PFSK-1 (cell line): ENCODE measurements around the gene CRISPLD2.

Source experiments
- FOXP2 ChIP-seq: optimal IDR thresholded peaks from 2 replicates; pipeline ENCODE3; 2011; ENCODE audit warnings: borderline replicate concordance, control low read depth, inconsistent platforms; ENCODE audit not compliant: insufficient read depth; ENCODE audit errors: extremely low read length, extremely low read depth
- POLR2AphosphoS5 ChIP-seq: IDR thresholded peaks from 2 replicates; pipeline ENCODE4 v1.6.1; 2012; ENCODE audit warnings: low read depth, mild to moderate bottlenecking, control low read depth, low read length, moderate library complexity
- SIN3A ChIP-seq: IDR thresholded peaks from 2 replicates; pipeline ENCODE4 v1.6.1; 2012; ENCODE audit warnings: mild to moderate bottlenecking, low read length, moderate library complexity, borderline replicate concordance; ENCODE audit not compliant: insufficient read depth
- TAF1 ChIP-seq: IDR thresholded peaks from 2 replicates; pipeline ENCODE4 v1.6.1; 2012; ENCODE audit warnings: low read length, control low read depth, borderline replicate concordance; ENCODE audit not compliant: insufficient read depth
- TF ChIP-seq, protein P1 (sequence below), 2 experiments: IDR thresholded peaks; 2 replicates each; pipeline versions ENCODE4 v1.6.1 to v1.8.0; 2011 to 2012; ENCODE audit warnings: low read depth in 2 of 2, low read length in 2 of 2, control low read depth in 1 of 2, inconsistent platforms in 1 of 2, mild to moderate bottlenecking in 1 of 2, moderate library complexity in 1 of 2; ENCODE audit not compliant: insufficient read depth in 1 of 2

Gene CRISPLD2

DNA sequence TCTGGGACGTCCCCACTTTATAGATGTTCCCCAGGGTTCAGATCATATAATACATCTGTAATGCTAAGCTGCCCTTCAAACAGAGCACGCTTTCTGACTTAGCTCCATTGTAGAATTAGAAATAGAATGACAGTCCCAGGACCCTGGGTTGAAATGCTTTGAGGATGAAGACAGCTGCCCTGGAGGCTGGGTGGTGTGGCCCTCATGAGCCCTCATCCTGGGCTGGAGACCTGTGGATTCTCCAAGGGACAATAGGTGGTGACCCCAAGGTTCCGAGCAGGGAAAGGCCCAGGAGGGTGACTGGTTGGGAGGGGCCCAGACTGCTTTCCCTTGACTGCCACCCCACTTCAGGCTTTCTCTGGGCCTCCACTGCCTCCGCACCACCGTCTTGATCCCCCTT, 59.0 kb downstream of the CRISPLD2 start:
- TF ChIP-seq SIN3A (no peak), TAF1 (no peak), POLR2AphosphoS5 (no peak), FOXP2 (no peak)

DNA sequence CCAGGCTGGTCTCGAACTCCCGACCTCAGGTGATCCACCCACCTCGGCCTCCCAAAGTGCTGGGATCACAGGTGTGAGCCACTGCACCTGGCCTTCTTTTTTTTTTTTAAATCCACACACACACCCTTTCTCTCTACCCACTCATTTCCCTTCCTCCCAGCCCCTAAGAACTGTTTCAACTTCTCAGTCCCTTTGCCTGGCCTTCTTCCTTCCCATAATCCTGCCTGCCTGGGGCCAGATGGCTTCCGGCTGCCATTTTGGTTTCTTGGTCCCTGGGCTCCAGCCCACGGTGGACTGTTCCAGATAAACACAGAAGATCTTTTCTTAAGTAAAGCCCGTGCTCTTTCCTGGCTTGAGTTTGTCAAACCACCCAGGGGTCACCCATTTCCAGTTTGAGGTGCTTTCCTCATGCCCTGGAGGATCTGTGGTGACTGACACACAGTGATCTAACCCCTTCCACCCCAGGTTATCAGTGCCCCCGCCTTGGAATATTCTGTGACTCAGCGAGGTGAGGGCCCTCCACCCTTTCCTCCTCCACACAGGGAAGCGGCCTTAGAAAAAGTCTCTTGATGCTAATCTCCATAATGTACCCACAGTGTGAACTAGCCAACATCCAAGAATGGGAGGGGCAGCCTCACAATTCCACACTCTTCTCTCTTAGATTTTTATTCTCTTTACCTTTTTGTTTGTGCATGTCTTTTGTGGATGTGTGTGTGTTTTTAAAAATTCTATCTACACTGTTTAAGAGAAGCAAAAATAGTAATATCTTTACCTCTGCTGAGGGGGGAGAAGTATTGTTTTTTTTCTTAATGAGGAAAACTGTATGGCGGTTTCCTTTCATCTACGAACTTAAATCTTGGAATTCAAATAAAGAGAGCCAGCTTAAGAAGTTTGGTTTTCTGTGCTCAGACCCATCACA, 60.0 kb downstream of the CRISPLD2 start:
- TF ChIP-seq, protein P1, sequence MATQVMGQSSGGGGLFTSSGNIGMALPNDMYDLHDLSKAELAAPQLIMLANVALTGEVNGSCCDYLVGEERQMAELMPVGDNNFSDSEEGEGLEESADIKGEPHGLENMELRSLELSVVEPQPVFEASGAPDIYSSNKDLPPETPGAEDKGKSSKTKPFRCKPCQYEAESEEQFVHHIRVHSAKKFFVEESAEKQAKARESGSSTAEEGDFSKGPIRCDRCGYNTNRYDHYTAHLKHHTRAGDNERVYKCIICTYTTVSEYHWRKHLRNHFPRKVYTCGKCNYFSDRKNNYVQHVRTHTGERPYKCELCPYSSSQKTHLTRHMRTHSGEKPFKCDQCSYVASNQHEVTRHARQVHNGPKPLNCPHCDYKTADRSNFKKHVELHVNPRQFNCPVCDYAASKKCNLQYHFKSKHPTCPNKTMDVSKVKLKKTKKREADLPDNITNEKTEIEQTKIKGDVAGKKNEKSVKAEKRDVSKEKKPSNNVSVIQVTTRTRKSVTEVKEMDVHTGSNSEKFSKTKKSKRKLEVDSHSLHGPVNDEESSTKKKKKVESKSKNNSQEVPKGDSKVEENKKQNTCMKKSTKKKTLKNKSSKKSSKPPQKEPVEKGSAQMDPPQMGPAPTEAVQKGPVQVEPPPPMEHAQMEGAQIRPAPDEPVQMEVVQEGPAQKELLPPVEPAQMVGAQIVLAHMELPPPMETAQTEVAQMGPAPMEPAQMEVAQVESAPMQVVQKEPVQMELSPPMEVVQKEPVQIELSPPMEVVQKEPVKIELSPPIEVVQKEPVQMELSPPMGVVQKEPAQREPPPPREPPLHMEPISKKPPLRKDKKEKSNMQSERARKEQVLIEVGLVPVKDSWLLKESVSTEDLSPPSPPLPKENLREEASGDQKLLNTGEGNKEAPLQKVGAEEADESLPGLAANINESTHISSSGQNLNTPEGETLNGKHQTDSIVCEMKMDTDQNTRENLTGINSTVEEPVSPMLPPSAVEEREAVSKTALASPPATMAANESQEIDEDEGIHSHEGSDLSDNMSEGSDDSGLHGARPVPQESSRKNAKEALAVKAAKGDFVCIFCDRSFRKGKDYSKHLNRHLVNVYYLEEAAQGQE (IDR thresholded peaks at IDR 0.05; ENCODE audit: insufficient read depth in 1 of 2, low read depth in 2 of 2, low read length in 2 of 2): no peak
- TF ChIP-seq SIN3A (no peak), POLR2AphosphoS5 (no peak), FOXP2 (no peak), TAF1 (no peak)

DNA sequence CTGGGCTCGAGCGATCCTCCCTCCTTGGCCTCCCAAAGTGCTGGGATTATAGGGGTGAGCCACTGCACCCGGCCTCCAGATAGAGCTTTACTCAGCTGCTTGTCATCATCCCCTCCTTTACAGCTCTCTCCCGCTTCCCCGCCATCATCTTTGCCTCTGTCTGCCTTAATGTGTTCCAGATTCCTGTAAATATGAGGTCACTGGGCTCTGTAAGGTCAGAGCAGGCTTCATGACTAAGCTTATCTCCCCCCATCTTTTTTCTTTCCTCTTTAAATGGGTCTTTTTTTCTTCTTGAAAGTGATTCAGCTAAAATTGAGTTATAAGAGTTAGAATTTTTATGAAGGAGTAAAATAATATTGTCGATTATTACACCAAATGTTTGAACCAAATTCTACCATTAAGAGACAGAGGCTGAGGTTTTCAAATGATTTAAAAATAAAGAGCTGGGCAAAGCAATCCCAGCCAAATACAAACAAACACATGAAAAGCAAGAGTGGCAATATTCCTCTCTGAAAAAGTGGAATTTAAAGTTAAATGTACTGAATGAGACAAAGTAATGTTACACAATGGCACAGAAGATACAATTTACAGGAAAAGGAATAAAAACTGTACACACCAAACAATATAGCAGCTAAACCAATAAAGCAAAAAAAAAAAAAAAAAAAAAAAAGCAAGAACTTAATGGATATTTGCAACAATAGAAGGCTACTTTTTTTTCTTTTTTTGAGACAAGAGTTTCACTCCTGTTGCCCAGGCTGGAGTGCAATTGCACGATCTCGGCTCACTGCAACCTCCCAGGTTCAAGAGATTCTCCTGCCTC, 62.1 kb downstream of the CRISPLD2 start:
- TF ChIP-seq SIN3A (no peak), POLR2AphosphoS5 (no peak), TAF1 (no peak), FOXP2 (no peak)
- TF ChIP-seq, protein P1 (IDR thresholded peaks at IDR 0.05; ENCODE audit: insufficient read depth in 1 of 2, low read depth in 2 of 2, low read length in 2 of 2): no peak

DNA sequence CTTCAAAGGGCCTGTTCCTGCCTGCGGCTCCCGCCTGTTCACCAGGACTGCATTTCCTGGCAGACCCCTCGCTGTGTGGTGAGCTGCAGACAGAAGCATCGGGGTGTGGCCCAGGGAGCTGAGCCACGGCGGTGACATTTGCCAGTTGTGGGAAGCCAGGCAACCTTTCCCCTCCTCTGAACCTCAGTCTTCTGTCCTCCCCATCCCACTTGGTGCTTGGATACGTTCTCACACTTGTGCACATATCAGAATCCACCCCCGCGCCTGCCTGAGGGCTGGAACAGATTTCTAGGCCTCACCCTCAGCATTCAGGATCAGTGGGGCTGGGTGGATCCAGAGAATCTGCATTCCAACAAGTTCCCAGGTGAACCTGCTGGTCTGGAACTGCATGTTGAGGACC, 63.5 kb downstream of the CRISPLD2 start:
- TF ChIP-seq TAF1 (no peak), SIN3A (no peak), POLR2AphosphoS5 (no peak), FOXP2 (no peak)
- TF ChIP-seq, protein P1 (IDR thresholded peaks at IDR 0.05; ENCODE audit: insufficient read depth in 1 of 2, low read depth in 2 of 2, low read length in 2 of 2): no peak

DNA sequence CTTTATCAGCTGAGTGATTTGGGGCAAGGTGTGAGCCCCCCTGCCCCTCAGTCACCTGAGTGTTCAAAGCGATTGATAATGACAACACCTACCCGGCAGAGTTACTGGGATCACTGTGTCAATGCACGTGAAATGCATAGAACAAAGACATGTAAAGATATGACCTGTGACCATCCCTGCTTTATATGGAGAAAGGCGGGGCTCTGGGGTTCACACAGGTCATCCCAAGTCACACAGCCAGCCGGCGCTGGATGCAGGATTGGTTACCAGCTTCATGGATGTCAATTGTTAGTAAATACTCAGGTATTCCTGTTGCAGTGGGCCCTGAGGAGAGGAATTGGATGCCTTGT, 64.4 kb downstream of the CRISPLD2 start:
- TF ChIP-seq FOXP2 (no peak), POLR2AphosphoS5 (no peak), SIN3A (no peak), TAF1 (no peak)
- TF ChIP-seq, protein P1 (IDR thresholded peaks at IDR 0.05; ENCODE audit: insufficient read depth in 1 of 2, low read depth in 2 of 2, low read length in 2 of 2): no peak
